ENCODE data around the gene HOXD10. TPM values are rescaled to one million over a fixed set of nuclear protein-coding genes. Genes with fewer than 3 reads are reported as not detected.
A peak's percentile ranks its signal among the peaks of the same experiment; 100 is the strongest.

The HOXD10 gene
- total RNA-seq, 1 donor from 2014 or later: not detected

- H3K4me1 ChIP-seq: peaks cover 22% of the 10 kb centered on the region
- ATAC-seq: no peak
These were observed 7.8 kb downstream of the HOXD10 start for GRCh38 chr2:176124110-176124946.

GRCh38 chr2:176124947-176125771, 8.6 kb downstream of the HOXD10 start:
- DNase-seq (no peak), ATAC-seq (no peak)
- no peak overlapping the region for H3K4me3 ChIP-seq
- peaks cover 26% of the 10 kb centered on the region for H3K4me1 ChIP-seq
- no peaks in the 10 kb centered on the region for H3K36me3 ChIP-seq
- no peak overlapping the region for H3K27ac ChIP-seq
- intact Hi-C loops (cut with DNase I): loop anchor here (5.0 kb wide), 2 partner anchors 512 to 527 kb away; no protein-coding TSS in a partner anchor
- H3K9me3 ChIP-seq: no peaks in the 10 kb centered on the region
- H3K27me3 ChIP-seq (ENCODE audit: low read depth): peaks cover 96% of the 10 kb centered on the region
- TF ChIP-seq, protein P1, sequence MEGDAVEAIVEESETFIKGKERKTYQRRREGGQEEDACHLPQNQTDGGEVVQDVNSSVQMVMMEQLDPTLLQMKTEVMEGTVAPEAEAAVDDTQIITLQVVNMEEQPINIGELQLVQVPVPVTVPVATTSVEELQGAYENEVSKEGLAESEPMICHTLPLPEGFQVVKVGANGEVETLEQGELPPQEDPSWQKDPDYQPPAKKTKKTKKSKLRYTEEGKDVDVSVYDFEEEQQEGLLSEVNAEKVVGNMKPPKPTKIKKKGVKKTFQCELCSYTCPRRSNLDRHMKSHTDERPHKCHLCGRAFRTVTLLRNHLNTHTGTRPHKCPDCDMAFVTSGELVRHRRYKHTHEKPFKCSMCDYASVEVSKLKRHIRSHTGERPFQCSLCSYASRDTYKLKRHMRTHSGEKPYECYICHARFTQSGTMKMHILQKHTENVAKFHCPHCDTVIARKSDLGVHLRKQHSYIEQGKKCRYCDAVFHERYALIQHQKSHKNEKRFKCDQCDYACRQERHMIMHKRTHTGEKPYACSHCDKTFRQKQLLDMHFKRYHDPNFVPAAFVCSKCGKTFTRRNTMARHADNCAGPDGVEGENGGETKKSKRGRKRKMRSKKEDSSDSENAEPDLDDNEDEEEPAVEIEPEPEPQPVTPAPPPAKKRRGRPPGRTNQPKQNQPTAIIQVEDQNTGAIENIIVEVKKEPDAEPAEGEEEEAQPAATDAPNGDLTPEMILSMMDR (IDR thresholded peaks at IDR 0.05): no peak

More at GRCh38 chr2:176124110-176124946, 7.8 kb downstream of the HOXD10 start:
- DNase-seq: no peak
- intact Hi-C loops (cut with DNase I): no loop called here
- no peak overlapping the region for H3K4me3 ChIP-seq
- TF ChIP-seq, protein P1 (IDR thresholded peaks at IDR 0.05): no peak
- no peak overlapping the region for H3K27ac ChIP-seq
- H3K9me3 ChIP-seq: no peaks in the 10 kb centered on the region
- no peaks in the 10 kb centered on the region for H3K36me3 ChIP-seq
- H3K27me3 ChIP-seq (ENCODE audit: low read depth): peaks cover 98% of the 10 kb centered on the region

DNA sequence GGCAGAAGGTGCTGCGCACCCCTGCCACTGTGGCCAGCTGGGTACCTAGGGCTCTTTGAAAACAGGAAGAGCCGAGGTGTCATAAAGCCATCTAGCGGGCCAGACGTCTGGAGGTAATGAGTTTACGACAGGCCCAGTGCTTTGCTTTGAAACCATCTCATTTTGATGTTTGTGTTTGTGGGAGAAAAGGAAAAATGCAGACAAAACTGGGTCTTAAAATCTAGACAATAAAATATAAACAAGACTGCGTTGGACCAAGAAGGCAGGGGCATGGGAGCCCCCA, 9.1 kb downstream of the HOXD10 start:
- Histone ChIP-seq H3K27ac (no peak overlapping the region), H3K4me1 (peaks cover 26% of the 10 kb centered on the region), H3K9me3 (no peaks in the 10 kb centered on the region), H3K4me3 (no peak overlapping the region), H3K36me3 (no peaks in the 10 kb centered on the region), H3K27me3 (ENCODE audit: low read depth) (peaks cover 96% of the 10 kb centered on the region)
- TF ChIP-seq, protein P1 (IDR thresholded peaks at IDR 0.05): no peak
- DNase-seq (no peak), ATAC-seq (no peak)
- intact Hi-C loops (cut with DNase I): loop anchor here (5.0 kb wide), 2 partner anchors 512 to 527 kb away; no protein-coding TSS in a partner anchor

- TF ChIP-seq, protein P1 (IDR thresholded peaks at IDR 0.05): peak; percentile 91
- no peak for DNase-seq
- H3K36me3 ChIP-seq: no peaks in the 10 kb centered on the region
- no peak overlapping the region for H3K4me3 ChIP-seq
- intact Hi-C loops (cut with DNase I): loop anchor here (5.0 kb wide), 2 partner anchors 510 to 525 kb away; no protein-coding TSS in a partner anchor
- ATAC-seq: no peak
- H3K27ac ChIP-seq: no peak overlapping the region
- no peaks in the 10 kb centered on the region for H3K9me3 ChIP-seq
- H3K27me3 ChIP-seq (ENCODE audit: low read depth): peaks cover 96% of the 10 kb centered on the region
- peaks cover 29% of the 10 kb centered on the region for H3K4me1 ChIP-seq
These were observed 10.6 kb downstream of the HOXD10 start for GRCh38 chr2:176126929-176127773.

GRCh38 chr2:176127774-176128072, 11.1 kb downstream of the HOXD10 start:
- no peak overlapping the region for H3K27ac ChIP-seq
- H3K4me1 ChIP-seq: peaks cover 29% of the 10 kb centered on the region
- intact Hi-C loops (cut with DNase I): loop anchor here (5.0 kb wide), 2 partner anchors 510 to 525 kb away; no protein-coding TSS in a partner anchor
- no peak overlapping the region for H3K4me3 ChIP-seq
- no peaks in the 10 kb centered on the region for H3K9me3 ChIP-seq
- no peak for DNase-seq
- TF ChIP-seq, protein P1 (IDR thresholded peaks at IDR 0.05): no peak
- H3K36me3 ChIP-seq: no peaks in the 10 kb centered on the region
- ATAC-seq: no peak
- H3K27me3 ChIP-seq (ENCODE audit: low read depth): peaks cover 96% of the 10 kb centered on the region

All from lower lobe of right lung (tissue), 2 donors.